ENCODE data around the gene NDUFC2. TPM values are rescaled to one million over a fixed set of nuclear protein-coding genes. Genes with fewer than 3 reads are reported as not detected.

Gene NDUFC2
- total and polyA plus RNA-seq, 2 of the 8 experiments (the other 6 are each of a cell fraction or from before 2014, with no cell fraction given), result 216 to 356 TPM

GRCh38 chr11:78031629-78032028, 48.0 kb downstream of the NDUFC2 start:
- H3K9ac ChIP-seq (replicated peaks in 1 of 4; ENCODE audit: extremely low read depth in 1 of 4, low read depth in 3 of 4, low read length in 3 of 4), result no peak overlapping the region
- H2BK15ac ChIP-seq (ENCODE audit: low read length), result no peak overlapping the region
- no peaks in the 10 kb centered on the region for H3K27me3 ChIP-seq (replicated peaks in 1 of 4; ENCODE audit: control insufficient read depth in 3 of 4, extremely low read depth in 1 of 4, insufficient read depth in 3 of 4, low read length in 3 of 4)
- H3K79me1 ChIP-seq (ENCODE audit: low read depth, low read length), result no peaks in the 10 kb centered on the region
- H3K56ac ChIP-seq (replicated peaks; ENCODE audit: insufficient read length, low read depth, low read length), result no peak overlapping the region
- no peak overlapping the region for H2AK5ac ChIP-seq (ENCODE audit: low read depth, low read length)
- no peak overlapping the region for H2BK5ac ChIP-seq (ENCODE audit: low read depth, low read length)
- no peak overlapping the region for H3K4me2 ChIP-seq (ENCODE audit: insufficient read depth in 1 of 2, low read depth in 2 of 2, low read length in 2 of 2)
- H3K4me3 ChIP-seq (ENCODE audit: extremely low read depth in 1 of 4, insufficient read depth in 2 of 4, low read depth in 3 of 4, low read length in 4 of 4), result no peak overlapping the region
- TF ChIP-seq SIX5 (IDR thresholded peaks at IDR 0.05; ENCODE audit: low read depth, low read length) (no peak), MAX (IDR thresholded peaks at IDR 0.05) (no peak), JUN (IDR thresholded peaks at IDR 0.05; ENCODE audit: low read depth, low read length) (no peak), ASH2L (IDR thresholded peaks at IDR 0.05; ENCODE audit: low read length) (no peak), GTF2F1 (IDR thresholded peaks at IDR 0.05; ENCODE audit: borderline replicate concordance, low read depth, low read length) (no peak)
- H3K9me3 ChIP-seq (ENCODE audit: insufficient read depth in 2 of 2, low read depth in 1 of 2, low read length in 1 of 2), result no peaks in the 10 kb centered on the region
- CTCF ChIA-PET (ENCODE audit: partially characterized antibody), result interaction anchor here (0.6 to 9.0 kb wide), 2 partner anchors 13 to 73 kb away, joined by 4 to 92 read pairs; no protein-coding TSS in a partner anchor
- no peak for DNase-seq (ENCODE audit: low read depth in 1 of 2, low spot score in 2 of 2)
- H3K4ac ChIP-seq (replicated peaks; ENCODE audit: insufficient read length, low read depth, low read length), result no peak overlapping the region
- POLR2A ChIA-PET (ENCODE audit: partially characterized antibody), result interaction anchor here (1.2 to 2.1 kb wide), 2 partner anchors 11 to 49 kb away, joined by 3 to 11 read pairs; no protein-coding TSS in a partner anchor
- H2BK120ac ChIP-seq (replicated peaks; ENCODE audit: low read depth, low read length), result no peak overlapping the region
- 90% methylated on average over 3 of the region's 3 CpGs; no CpG with 5 or more reads in 1 of the 2 experiments for WGBS, 2 experiments (ENCODE audit: extremely low coverage in 1 of 2, insufficient coverage in 1 of 2, insufficient read length in 1 of 2, insufficient replicate concordance in 2 of 2, low coverage in 1 of 2, low lambda C conversion rate in 2 of 2, missing lambda C conversion rate in 1 of 2)
- H4K20me1 ChIP-seq (replicated peaks in 1 of 2; ENCODE audit: control insufficient read depth in 1 of 2, insufficient read depth in 2 of 2, low read length in 2 of 2), result no peaks in the 10 kb centered on the region
- no peak overlapping the region for H3K27ac ChIP-seq (ENCODE audit: low read depth, low read length)
- no peak overlapping the region for H4K5ac ChIP-seq (ENCODE audit: insufficient read length, low read depth, low read length)
- H3K18ac ChIP-seq (ENCODE audit: extremely low read depth, low read length), result no peak overlapping the region
- H3K79me2 ChIP-seq (ENCODE audit: control insufficient read depth in 1 of 2, insufficient read depth in 2 of 2, low read length in 2 of 2), result no peaks in the 10 kb centered on the region
- no peak overlapping the region for H2AFZ ChIP-seq (ENCODE audit: low read length)
- H4K91ac ChIP-seq (replicated peaks; ENCODE audit: insufficient read length, low read length), result no peak overlapping the region
- no peak for FAIRE-seq
- H2BK12ac ChIP-seq (ENCODE audit: low read depth, low read length), result no peak overlapping the region
- H3K36me3 ChIP-seq (ENCODE audit: control insufficient read depth in 2 of 4, insufficient read depth in 4 of 4, low read length in 3 of 4), result no peaks in the 10 kb centered on the region
- H2BK20ac ChIP-seq (ENCODE audit: low read length), result no peak overlapping the region
- no peak overlapping the region for H4K8ac ChIP-seq (ENCODE audit: extremely low read depth, insufficient read depth, low read length)
- H3K14ac ChIP-seq (ENCODE audit: insufficient read length), result no peak overlapping the region
- no peaks in the 10 kb centered on the region for H3K23me2 ChIP-seq (ENCODE audit: low read depth, low read length)
- H3K23ac ChIP-seq (ENCODE audit: insufficient read length), result no peak overlapping the region
- H3K4me1 ChIP-seq (replicated peaks in 1 of 4; ENCODE audit: control insufficient read depth in 3 of 4, insufficient read depth in 4 of 4, low read length in 3 of 4), result peaks cover 0 to 6% (median 0%) of the 10 kb centered on the region in 4 experiments; a peak in 1 of 7 replicates

All from H1 (cell line).